Peyer's patch (tissue), 4 donors: ENCODE data around the gene PKMYT1. TPM values are rescaled to one million over a fixed set of nuclear protein-coding genes. Genes with fewer than 3 reads are reported as not detected.

Source experiments
- DNase-seq, 3 donors: peaks; one replicate each; pipeline ENCODE4 v3.0.0-alpha.2; 2017 to 2019
- H3K27ac ChIP-seq, 4 donors: fragments of 200-600 bp; sonication (generic); one replicate each; pipeline ENCODE4 v1.5.1; 2016 to 2019
- H3K27me3 ChIP-seq, 2 donors: fragments of 200-600 bp; sonication (generic); one replicate each; pipeline ENCODE4 v1.5.1; 2019
- H3K36me3 ChIP-seq, 3 donors: fragments of 200-600 bp; sonication (generic); one replicate each; pipeline ENCODE4 v1.5.1; 2016 to 2019
- H3K4me1 ChIP-seq, 4 donors: fragments of 200-600 bp; sonication (generic); one replicate each; pipeline ENCODE4 v1.5.1; 2016 to 2019
- H3K4me3 ChIP-seq, 4 donors: fragments of 200-600 bp; sonication (generic); 1 replicate in 3 of 4; 2 replicates in 1 of 4; pipeline ENCODE4 v1.5.1; 2016 to 2019; ENCODE audit warnings: mild to moderate bottlenecking in 1 of 4
- H3K9me3 ChIP-seq, 4 donors: fragments of 200-600 bp; sonication (generic); one replicate each; pipeline ENCODE4 v1.5.1; 2016 to 2019; ENCODE audit warnings: mild to moderate bottlenecking in 1 of 4
- CTCF ChIP-seq, 6 experiments: fragments of 450-650 bp in 4 of 6; fragments of 200-600 bp in 2 of 6; sonication (generic) in 1 of 6; IDR thresholded peaks; one replicate each; pipeline ENCODE4 v1.5.1; 2017 to 2019; ENCODE audit warnings: antibody characterized with exemption in 6 of 6, mild to moderate bottlenecking in 3 of 6, moderate library complexity in 1 of 6
- POLR2A ChIP-seq, 2 donors: fragments of 450-650 bp; IDR thresholded peaks; one replicate each; pipeline ENCODE4 v1.5.1; 2017; ENCODE audit warnings: antibody characterized with exemption in 2 of 2, mild to moderate bottlenecking in 2 of 2, moderate library complexity in 2 of 2
- total RNA-seq, 4 donors: library from RNA; depleted of rRNA; stranded (reverse); fragments of >200 nt; gene quantifications; one replicate each; pipeline ENCODE4 v1.1.0, GENCODE V29; 2016

PKMYT1 gene
- total RNA-seq, 4 donors from 2014 or later = 4.3 to 23.9 (median 6.0) TPM

- Histone ChIP-seq H3K36me3 (no peaks in the 10 kb centered on the region), H3K9me3 (no peaks in the 10 kb centered on the region), H3K4me3 (peak overlapping the region in 3 of 4 donors; percentile 35 to 50 (median 43)), H3K4me1 (peaks cover 3 to 58% (median 42%) of the 10 kb centered on the region in 4 donors), H3K27me3 (peaks cover 12 to 63% of the 10 kb centered on the region in 2 donors), H3K27ac (peak overlapping the region in 1 of 4 donors; percentile 57)
- no peak for DNase-seq
- TF ChIP-seq CTCF (IDR thresholded peaks at IDR 0.05) = no peak
- no peak for TF ChIP-seq POLR2A (IDR thresholded peaks at IDR 0.05)
Measured at GRCh38 chr16:2963074-2963722, 17.0 kb downstream of the PKMYT1 start.

- peak overlapping the region in 1 of 4 donors; percentile 50 for H3K4me3 ChIP-seq
- no peaks in the 10 kb centered on the region for H3K36me3 ChIP-seq
- DNase-seq = no peak
- no peaks in the 10 kb centered on the region for H3K9me3 ChIP-seq
- peaks cover 3 to 51% (median 40%) of the 10 kb centered on the region in 4 donors for H3K4me1 ChIP-seq
- TF ChIP-seq POLR2A (IDR thresholded peaks at IDR 0.05) (no peak), CTCF (IDR thresholded peaks at IDR 0.05) (no peak)
- H3K27me3 ChIP-seq = peaks cover 6 to 59% of the 10 kb centered on the region in 2 donors
- H3K27ac ChIP-seq = peak overlapping the region in 1 of 4 donors; percentile 57
Measured at GRCh38 chr16:2962334-2963073, 17.7 kb downstream of the PKMYT1 start.

GRCh38 chr16:2960183-2961010 lies 19.8 kb downstream of the PKMYT1 start:
- no peak overlapping the region for H3K4me3 ChIP-seq
- H3K27me3 ChIP-seq = peaks cover 4 to 45% of the 10 kb centered on the region in 2 donors
- TF ChIP-seq CTCF (IDR thresholded peaks at IDR 0.05) (no peak), POLR2A (IDR thresholded peaks at IDR 0.05) (no peak)
- no peaks in the 10 kb centered on the region for H3K9me3 ChIP-seq
- DNase-seq = no peak
- H3K36me3 ChIP-seq = no peaks in the 10 kb centered on the region
- H3K4me1 ChIP-seq = peaks cover 3 to 36% (median 29%) of the 10 kb centered on the region in 4 donors
- no peak overlapping the region for H3K27ac ChIP-seq

- H3K27ac ChIP-seq = no peak overlapping the region
- DNase-seq = no peak
- no peaks in the 10 kb centered on the region for H3K36me3 ChIP-seq
- TF ChIP-seq CTCF (IDR thresholded peaks at IDR 0.05) = no peak
- TF ChIP-seq POLR2A (IDR thresholded peaks at IDR 0.05) = no peak
- H3K4me3 ChIP-seq = no peak overlapping the region
- H3K27me3 ChIP-seq = peaks cover 4 to 33% of the 10 kb centered on the region in 2 donors
- H3K4me1 ChIP-seq = peaks cover 0 to 24% (median 17%) of the 10 kb centered on the region in 4 donors
- H3K9me3 ChIP-seq = no peaks in the 10 kb centered on the region
Measured at GRCh38 chr16:2959206-2959605, 21.0 kb downstream of the PKMYT1 start.

- DNase-seq = no peak
- peaks cover 0 to 3% (median 0%) of the 10 kb centered on the region in 4 donors for H3K4me1 ChIP-seq
- TF ChIP-seq POLR2A (IDR thresholded peaks at IDR 0.05) (no peak), CTCF (IDR thresholded peaks at IDR 0.05) (no peak)
- no peaks in the 10 kb centered on the region for H3K36me3 ChIP-seq
- H3K27me3 ChIP-seq = peaks cover 0 to 7% of the 10 kb centered on the region in 2 donors
- H3K4me3 ChIP-seq = no peak overlapping the region
- no peak overlapping the region for H3K27ac ChIP-seq
- H3K9me3 ChIP-seq = no peaks in the 10 kb centered on the region
Measured at GRCh38 chr16:2956579-2956956, 23.7 kb downstream of the PKMYT1 start.
